Measurements from ENCODE around the gene AMH. TPM values are rescaled to one million over a fixed set of nuclear protein-coding genes. Genes with fewer than 3 reads are reported as not detected.

The AMH gene
- total and polyA plus RNA-seq, 5 donors from 2014 or later: 3.5 TPM; not detected in 4

DNA sequence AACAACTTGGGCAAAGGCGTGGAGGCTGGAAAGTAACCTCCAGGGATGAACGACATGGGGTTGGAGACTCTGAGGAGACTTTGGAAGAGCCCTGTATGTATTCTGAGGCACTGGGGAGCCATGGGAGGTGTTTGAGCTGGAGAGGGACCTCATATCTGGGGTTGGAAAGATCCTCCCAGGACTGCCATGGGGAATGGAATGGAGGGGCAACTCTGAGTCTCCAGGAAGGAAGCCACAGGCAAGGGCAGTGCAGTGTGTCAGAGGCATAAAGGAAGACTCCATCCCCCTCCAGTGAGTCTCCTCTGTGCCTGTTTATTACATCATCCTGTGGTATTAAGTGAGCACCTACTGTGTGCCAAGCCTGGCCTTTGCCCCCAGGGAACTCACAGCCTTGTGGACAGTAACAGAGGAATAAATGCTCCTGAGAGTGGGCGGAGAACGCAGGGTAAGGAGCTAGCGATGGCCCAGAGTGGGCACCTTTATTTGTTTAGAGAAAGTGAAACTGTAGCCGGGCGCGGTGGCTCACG is 25.1 kb downstream of the AMH start:
- H3K27me3 Mint-ChIP-seq: peaks cover 10% of the 10 kb centered on the region
- peaks cover 20% of the 10 kb centered on the region for H3K36me3 Mint-ChIP-seq
- Histone ChIP-seq H3K27me3 (ENCODE audit: control insufficient read depth, insufficient read depth, low read length) (no peaks in the 10 kb centered on the region), H3K36me3 (ENCODE audit: control insufficient read depth, insufficient read depth, low read length) (no peaks in the 10 kb centered on the region), H3K9me3 (ENCODE audit: control insufficient read depth in 2 of 2, low read length in 2 of 2) (no peaks in the 10 kb centered on the region), H3K27ac (ENCODE audit: insufficient read depth, low read length, poor library complexity, severe bottlenecking) (peak overlapping the region; percentile 87), H3K4me1 (ENCODE audit: control insufficient read depth, insufficient read depth, low read length, poor library complexity, severe bottlenecking) (peaks cover 37% of the 10 kb centered on the region), H3K4me3 (ENCODE audit: low read depth, low read length) (no peak overlapping the region)
- peak overlapping the region in 2 of 3 donors; percentile 73 to 87 for H3K27ac Mint-ChIP-seq
- peaks cover 5 to 41% (median 20%) of the 10 kb centered on the region in 4 donors for H3K4me1 Mint-ChIP-seq
- H3K9me3 Mint-ChIP-seq: peaks cover 0 to 3% (median 0%) of the 10 kb centered on the region in 7 donors
- DNase-seq: no peak
- H3K4me3 Mint-ChIP-seq: peak overlapping the region; percentile 63 to 99 (median 74)
- no peak for ATAC-seq (ENCODE audit: low read depth in 2 of 2)

DNA sequence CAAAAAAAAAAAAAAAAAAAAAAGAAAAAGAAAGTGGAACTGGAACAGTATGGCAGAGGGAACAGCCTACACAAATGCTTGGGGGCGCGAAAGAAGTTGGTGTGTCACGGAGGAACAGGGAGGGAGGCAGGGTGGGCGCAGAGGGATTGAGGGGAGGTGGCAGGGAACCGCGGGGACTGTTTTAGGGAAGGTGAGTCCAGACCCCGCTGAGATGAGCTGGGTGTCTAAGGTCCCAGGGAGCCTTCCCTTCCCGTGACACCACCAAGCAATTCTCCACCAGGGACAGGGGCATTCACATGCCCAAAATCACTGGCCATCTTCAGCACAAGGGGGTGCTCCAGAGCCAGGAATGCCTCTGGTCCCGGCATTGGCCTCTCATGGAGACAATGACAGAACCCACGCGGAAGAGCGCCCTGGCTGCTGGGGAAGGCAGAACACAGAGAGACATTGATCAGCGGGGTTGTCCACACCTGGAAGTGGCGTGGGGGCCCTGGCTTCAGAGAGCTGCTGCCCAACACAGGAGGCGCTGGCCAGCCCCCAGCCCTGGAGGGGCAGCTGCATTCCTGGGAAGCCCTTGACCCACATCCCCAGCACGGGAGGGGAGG is 25.9 kb downstream of the AMH start:
- Mint-ChIP-seq H3K27me3 (peaks cover 7% of the 10 kb centered on the region), H3K36me3 (peaks cover 20% of the 10 kb centered on the region), H3K4me1 (peaks cover 5 to 41% (median 20%) of the 10 kb centered on the region in 4 donors), H3K4me3 (peak overlapping the region; percentile 36 to 99 (median 77)), H3K27ac (peak overlapping the region; percentile 62 to 69 (median 63)), H3K9me3 (peaks cover 0 to 3% (median 0%) of the 10 kb centered on the region in 7 donors)
- Histone ChIP-seq H3K9me3 (ENCODE audit: control insufficient read depth in 2 of 2, low read length in 2 of 2) (no peaks in the 10 kb centered on the region), H3K27ac (ENCODE audit: insufficient read depth, low read length, poor library complexity, severe bottlenecking) (peak overlapping the region; percentile 23), H3K27me3 (ENCODE audit: control insufficient read depth, insufficient read depth, low read length) (no peaks in the 10 kb centered on the region), H3K4me1 (ENCODE audit: control insufficient read depth, insufficient read depth, low read length, poor library complexity, severe bottlenecking) (peaks cover 37% of the 10 kb centered on the region), H3K4me3 (ENCODE audit: low read depth, low read length) (no peak overlapping the region), H3K36me3 (ENCODE audit: control insufficient read depth, insufficient read depth, low read length) (no peaks in the 10 kb centered on the region)
- ATAC-seq (ENCODE audit: low read depth in 2 of 2) (no peak), DNase-seq (peak in 2 of 3 donors; percentile 60 to 66)

DNA sequence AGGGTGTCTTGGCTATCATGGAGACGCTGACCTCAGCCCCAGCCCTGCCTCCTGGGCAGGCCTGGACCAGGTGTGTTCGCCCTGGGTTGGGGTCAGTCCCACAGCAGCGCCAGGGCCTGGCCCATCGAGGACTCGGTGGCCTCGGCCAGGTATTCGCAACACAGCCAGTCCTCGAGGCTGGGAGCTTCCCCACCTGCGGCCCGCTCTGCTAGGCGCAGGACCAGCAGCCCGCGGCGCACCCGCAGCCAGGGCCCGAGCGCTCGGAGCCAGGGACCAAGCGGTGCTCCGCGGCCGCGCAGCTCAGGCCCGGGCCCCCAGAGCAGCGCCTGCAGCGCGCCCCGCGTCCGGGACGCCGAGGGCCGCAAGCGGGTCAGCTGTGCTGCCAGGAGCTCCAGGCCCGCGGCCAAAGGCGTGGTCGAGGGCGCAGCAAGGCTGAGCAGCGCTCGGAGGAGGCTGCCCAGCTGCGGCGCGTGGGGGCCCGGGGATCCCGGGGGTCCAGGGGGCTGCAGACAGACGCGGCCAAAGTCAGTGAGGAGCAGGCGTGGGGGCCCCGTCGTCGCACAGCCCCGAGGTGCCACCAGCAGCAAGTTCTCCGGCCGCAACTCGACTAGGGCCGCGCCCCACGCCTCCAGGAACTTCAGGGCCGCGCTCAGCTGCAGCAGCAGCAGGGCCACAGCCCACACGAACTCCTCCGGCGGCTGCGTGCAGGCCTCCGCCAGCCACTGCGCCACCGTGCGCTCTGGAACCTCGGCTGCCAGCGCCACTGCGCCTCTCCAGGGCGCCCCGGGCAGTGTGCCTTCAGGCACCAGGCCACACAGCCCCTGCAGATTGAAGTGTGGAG is 26.7 kb downstream of the AMH start:
- H3K36me3 Mint-ChIP-seq: peaks cover 20% of the 10 kb centered on the region
- peaks cover 7% of the 10 kb centered on the region for H3K27me3 Mint-ChIP-seq
- Histone ChIP-seq H3K4me1 (ENCODE audit: control insufficient read depth, insufficient read depth, low read length, poor library complexity, severe bottlenecking) (peaks cover 38% of the 10 kb centered on the region), H3K27ac (ENCODE audit: insufficient read depth, low read length, poor library complexity, severe bottlenecking) (no peak overlapping the region), H3K4me3 (ENCODE audit: low read depth, low read length) (no peak overlapping the region), H3K27me3 (ENCODE audit: control insufficient read depth, insufficient read depth, low read length) (no peaks in the 10 kb centered on the region), H3K9me3 (ENCODE audit: control insufficient read depth in 2 of 2, low read length in 2 of 2) (no peaks in the 10 kb centered on the region), H3K36me3 (ENCODE audit: control insufficient read depth, insufficient read depth, low read length) (no peaks in the 10 kb centered on the region)
- DNase-seq (no peak), ATAC-seq (ENCODE audit: low read depth in 2 of 2) (no peak)
- H3K4me1 Mint-ChIP-seq: peaks cover 5 to 41% (median 20%) of the 10 kb centered on the region in 4 donors
- no peak overlapping the region for H3K27ac Mint-ChIP-seq
- H3K4me3 Mint-ChIP-seq: no peak overlapping the region
- peaks cover 0 to 3% (median 0%) of the 10 kb centered on the region in 7 donors for H3K9me3 Mint-ChIP-seq

DNA sequence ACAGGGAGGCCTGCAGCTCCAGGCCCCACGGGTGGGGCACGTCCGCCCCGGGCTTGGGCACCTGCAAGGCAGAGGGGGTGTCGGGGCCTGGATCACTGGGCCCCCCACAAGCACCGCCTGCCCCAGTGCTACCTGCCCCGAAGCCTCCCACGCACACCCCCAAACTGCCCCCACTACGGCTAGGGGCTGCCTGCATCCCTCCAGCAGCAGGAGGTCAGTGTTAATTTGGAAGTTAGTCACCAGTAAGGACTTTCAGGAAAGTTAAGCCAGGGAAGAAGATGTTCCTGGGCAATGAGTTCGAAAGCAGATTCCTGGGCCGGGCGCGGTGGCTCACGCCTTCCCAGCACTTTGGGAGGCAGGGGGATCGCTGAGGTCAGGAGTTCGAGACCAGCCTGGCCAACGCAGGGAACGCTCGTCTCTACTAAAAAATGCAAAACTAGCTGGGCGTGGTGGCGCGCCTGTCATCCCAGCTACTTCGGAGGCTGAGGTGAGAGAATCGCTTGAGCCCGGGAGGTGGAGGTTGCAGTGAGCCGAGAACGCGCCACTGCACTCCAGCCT is 27.4 kb downstream of the AMH start:
- Histone ChIP-seq H3K36me3 (ENCODE audit: control insufficient read depth, insufficient read depth, low read length) (no peaks in the 10 kb centered on the region), H3K27ac (ENCODE audit: insufficient read depth, low read length, poor library complexity, severe bottlenecking) (no peak overlapping the region), H3K4me1 (ENCODE audit: control insufficient read depth, insufficient read depth, low read length, poor library complexity, severe bottlenecking) (peaks cover 35% of the 10 kb centered on the region), H3K4me3 (ENCODE audit: low read depth, low read length) (no peak overlapping the region), H3K9me3 (ENCODE audit: control insufficient read depth in 2 of 2, low read length in 2 of 2) (no peaks in the 10 kb centered on the region), H3K27me3 (ENCODE audit: control insufficient read depth, insufficient read depth, low read length) (no peaks in the 10 kb centered on the region)
- Mint-ChIP-seq H3K36me3 (peaks cover 17% of the 10 kb centered on the region), H3K9me3 (peaks cover 0 to 3% (median 0%) of the 10 kb centered on the region in 7 donors), H3K27me3 (peaks cover 7% of the 10 kb centered on the region), H3K4me3 (peak overlapping the region in 1 of 4 donors; percentile 86), H3K27ac (no peak overlapping the region), H3K4me1 (peaks cover 5 to 40% (median 18%) of the 10 kb centered on the region in 4 donors)
- no peak for DNase-seq
- ATAC-seq (ENCODE audit: low read depth in 2 of 2): no peak

DNA sequence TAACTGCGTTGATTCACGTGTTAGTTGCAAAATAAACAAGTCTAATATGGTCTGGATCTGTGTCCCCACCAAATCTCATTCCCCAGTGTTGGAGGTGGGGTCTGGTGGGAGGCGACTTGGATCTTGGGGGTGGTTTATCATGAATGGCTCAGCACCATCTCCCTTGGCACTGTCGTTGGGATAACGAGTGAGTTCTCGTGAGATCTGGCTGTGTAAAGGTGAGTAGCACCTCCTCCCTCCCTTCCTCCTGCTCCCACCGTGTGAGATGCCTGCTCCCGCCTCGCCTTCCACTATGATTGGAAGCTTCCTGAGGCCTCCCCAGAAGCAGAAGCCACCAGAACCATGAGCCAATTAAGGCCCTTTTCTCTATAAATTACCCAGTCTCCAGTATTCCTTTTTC is 28.0 kb downstream of the AMH start:
- Mint-ChIP-seq H3K27me3 (peaks cover 7% of the 10 kb centered on the region), H3K4me3 (peak overlapping the region in 2 of 4 donors; percentile 5 to 86), H3K9me3 (peaks cover 0 to 1% (median 0%) of the 10 kb centered on the region in 7 donors), H3K27ac (peak overlapping the region; percentile 56 to 80 (median 72)), H3K36me3 (peaks cover 14% of the 10 kb centered on the region), H3K4me1 (peaks cover 5 to 40% (median 14%) of the 10 kb centered on the region in 4 donors)
- Histone ChIP-seq H3K27ac (ENCODE audit: insufficient read depth, low read length, poor library complexity, severe bottlenecking) (no peak overlapping the region), H3K9me3 (ENCODE audit: control insufficient read depth in 2 of 2, low read length in 2 of 2) (no peaks in the 10 kb centered on the region), H3K27me3 (ENCODE audit: control insufficient read depth, insufficient read depth, low read length) (no peaks in the 10 kb centered on the region), H3K4me3 (ENCODE audit: low read depth, low read length) (no peak overlapping the region), H3K36me3 (ENCODE audit: control insufficient read depth, insufficient read depth, low read length) (no peaks in the 10 kb centered on the region), H3K4me1 (ENCODE audit: control insufficient read depth, insufficient read depth, low read length, poor library complexity, severe bottlenecking) (peaks cover 35% of the 10 kb centered on the region)
- no peak for ATAC-seq (ENCODE audit: low read depth in 2 of 2)
- DNase-seq: no peak

- H3K27me3 Mint-ChIP-seq: peaks cover 7% of the 10 kb centered on the region
Observed at GRCh38 chr19:2278459-2279158, 29.5 kb downstream of the AMH start.

GRCh38 chr19:2280633-2281264 is 31.6 kb downstream of the AMH start:
- peaks cover 4% of the 10 kb centered on the region for H3K36me3 Mint-ChIP-seq
- H3K36me3 ChIP-seq (ENCODE audit: control insufficient read depth, insufficient read depth, low read length): no peaks in the 10 kb centered on the region
- peaks cover 0 to 25% (median 3%) of the 10 kb centered on the region in 4 donors for H3K4me1 Mint-ChIP-seq
- ATAC-seq (ENCODE audit: low read depth in 2 of 2): no peak
- no peak overlapping the region for H3K4me3 Mint-ChIP-seq
- no peak for DNase-seq
- no peak overlapping the region for H3K4me3 ChIP-seq (ENCODE audit: low read depth, low read length)
- H3K27me3 Mint-ChIP-seq: no peaks in the 10 kb centered on the region
- H3K27me3 ChIP-seq (ENCODE audit: control insufficient read depth, insufficient read depth, low read length): no peaks in the 10 kb centered on the region
- H3K27ac Mint-ChIP-seq: no peak overlapping the region
- H3K9me3 Mint-ChIP-seq: peaks cover 0 to 1% (median 0%) of the 10 kb centered on the region in 7 donors
- peaks cover 16% of the 10 kb centered on the region for H3K4me1 ChIP-seq (ENCODE audit: control insufficient read depth, insufficient read depth, low read length, poor library complexity, severe bottlenecking)
- no peaks in the 10 kb centered on the region for H3K9me3 ChIP-seq (ENCODE audit: control insufficient read depth in 2 of 2, low read length in 2 of 2)
- no peak overlapping the region for H3K27ac ChIP-seq (ENCODE audit: insufficient read depth, low read length, poor library complexity, severe bottlenecking)

More at GRCh38 chr19:2278459-2279158, 29.5 kb downstream of the AMH start:
- no peak overlapping the region for H3K27ac ChIP-seq (ENCODE audit: insufficient read depth, low read length, poor library complexity, severe bottlenecking)
- H3K4me1 ChIP-seq (ENCODE audit: control insufficient read depth, insufficient read depth, low read length, poor library complexity, severe bottlenecking): peaks cover 27% of the 10 kb centered on the region
- ATAC-seq (ENCODE audit: low read depth in 2 of 2) (no peak), DNase-seq (no peak)
- H3K9me3 ChIP-seq (ENCODE audit: control insufficient read depth in 2 of 2, low read length in 2 of 2): no peaks in the 10 kb centered on the region
- H3K4me3 Mint-ChIP-seq: peak overlapping the region in 2 of 4 donors; percentile 26 to 63
- peaks cover 0 to 1% (median 0%) of the 10 kb centered on the region in 7 donors for H3K9me3 Mint-ChIP-seq
- H3K4me3 ChIP-seq (ENCODE audit: low read depth, low read length): no peak overlapping the region
- H3K27ac Mint-ChIP-seq: peak overlapping the region in 1 of 3 donors; percentile 56
- peaks cover 0 to 38% (median 10%) of the 10 kb centered on the region in 4 donors for H3K4me1 Mint-ChIP-seq
- H3K36me3 Mint-ChIP-seq: peaks cover 9% of the 10 kb centered on the region
- no peaks in the 10 kb centered on the region for H3K27me3 ChIP-seq (ENCODE audit: control insufficient read depth, insufficient read depth, low read length)
- H3K36me3 ChIP-seq (ENCODE audit: control insufficient read depth, insufficient read depth, low read length): no peaks in the 10 kb centered on the region
